Stimulated activated effector memory CD8-positive, alpha-beta T cell treated with anti-CD3 and anti-CD28 coated beads, Interleukin-12 subunit alpha, Interleukin-12 subunit beta, amount 100 ng/mL, for 72 hours (primary cell): Measurements from ENCODE around the gene RHBDD1.

Source experiments
- ATAC-seq: fragments of 150-1000 bp; cut with Tn5 transposase; 2 replicates; pipeline ENCODE4 v1.10.0; 2021
- DNase-seq, 2 donors: peaks; one replicate each; pipeline ENCODE4 v3.0.0; 2021 to 2022; ENCODE audit warnings: low spot score in 2 of 2
- H3K27ac Mint-ChIP-seq: one replicate; pipeline ENCODE4 v1.8.0; 2022; ENCODE audit warnings: mild to moderate bottlenecking, mixed read lengths
- H3K36me3 Mint-ChIP-seq: one replicate; pipeline ENCODE4 v1.8.0; 2022; ENCODE audit warnings: mild to moderate bottlenecking, mixed read lengths
- H3K4me1 Mint-ChIP-seq: one replicate; pipeline ENCODE4 v1.8.0; 2022; ENCODE audit warnings: mixed read lengths
- H3K4me3 Mint-ChIP-seq: one replicate; pipeline ENCODE4 v1.8.0; 2022; ENCODE audit warnings: mild to moderate bottlenecking, mixed read lengths
- H3K9me3 Mint-ChIP-seq: one replicate; pipeline ENCODE4 v1.8.0; 2022; ENCODE audit warnings: mixed read lengths

RHBDD1 gene

GRCh38 chr2:226902041-226902966 is 66.5 kb downstream of the RHBDD1 start:
- no peak overlapping the region for H3K27ac Mint-ChIP-seq

DNA sequence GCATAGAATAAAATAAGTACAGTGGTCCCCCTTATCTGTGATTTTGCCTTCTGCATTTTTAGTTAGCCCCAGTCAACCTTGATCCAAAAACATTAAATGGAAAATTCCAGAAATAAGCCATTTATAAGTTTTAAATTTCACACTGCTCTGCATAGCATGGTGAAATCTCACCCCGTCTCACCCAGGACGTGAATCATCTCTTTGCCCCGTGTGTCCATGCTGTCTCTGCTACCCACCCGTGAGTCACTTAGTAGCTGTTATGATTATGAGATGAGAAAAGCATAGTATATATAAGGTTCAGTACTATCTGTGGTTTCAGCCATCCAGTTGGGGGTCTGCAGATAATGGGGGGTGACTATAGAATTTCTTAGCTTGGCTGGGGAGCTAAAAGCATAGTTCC is 67.3 kb downstream of the RHBDD1 start:
- peaks cover 41% of the 10 kb centered on the region for H3K4me1 Mint-ChIP-seq
- no peaks in the 10 kb centered on the region for H3K36me3 Mint-ChIP-seq
- no peak overlapping the region for H3K4me3 Mint-ChIP-seq
- ATAC-seq (peak; percentile 93), DNase-seq (no peak)
- H3K27ac Mint-ChIP-seq = peak overlapping the region; percentile 8
- no peaks in the 10 kb centered on the region for H3K9me3 Mint-ChIP-seq

More at GRCh38 chr2:226902041-226902966, 66.5 kb downstream of the RHBDD1 start:
- peak in 1 of 2 donors; percentile 60 for DNase-seq
- Mint-ChIP-seq H3K9me3 (no peaks in the 10 kb centered on the region), H3K4me1 (peaks cover 41% of the 10 kb centered on the region), H3K4me3 (no peak overlapping the region), H3K36me3 (no peaks in the 10 kb centered on the region)
- peak; percentile 78 for ATAC-seq

- ATAC-seq = peak; percentile 77
- Mint-ChIP-seq H3K4me1 (peaks cover 41% of the 10 kb centered on the region), H3K4me3 (no peak overlapping the region), H3K36me3 (no peaks in the 10 kb centered on the region), H3K27ac (no peak overlapping the region), H3K9me3 (no peaks in the 10 kb centered on the region)
- DNase-seq = no peak
Measured at GRCh38 chr2:226904592-226904991, 68.7 kb downstream of the RHBDD1 start.

DNA sequence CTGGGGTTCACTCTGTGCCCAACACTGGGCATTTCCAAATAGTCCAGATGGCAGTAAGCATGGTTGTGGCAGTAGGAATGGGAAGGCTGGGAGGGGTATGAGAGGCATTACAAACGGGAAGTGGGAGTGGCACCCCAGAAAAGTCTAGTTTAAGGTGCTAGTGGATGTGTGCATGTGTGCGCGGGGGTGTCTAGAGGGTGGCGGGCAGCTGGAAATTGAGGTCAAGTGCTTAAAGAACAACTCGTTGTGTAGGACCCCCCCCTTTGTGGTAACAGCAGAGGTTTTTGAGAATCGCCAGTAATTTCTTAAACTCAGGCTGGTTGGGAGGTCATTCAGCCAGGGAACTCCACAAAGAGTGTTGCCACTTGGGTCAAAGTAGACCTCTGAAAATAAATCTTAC is 69.9 kb downstream of the RHBDD1 start:
- peaks cover 3% of the 10 kb centered on the region for H3K36me3 Mint-ChIP-seq
- no peak for ATAC-seq
- peaks cover 41% of the 10 kb centered on the region for H3K4me1 Mint-ChIP-seq
- no peaks in the 10 kb centered on the region for H3K9me3 Mint-ChIP-seq
- no peak overlapping the region for H3K27ac Mint-ChIP-seq
- no peak overlapping the region for H3K4me3 Mint-ChIP-seq
- no peak for DNase-seq

- peaks cover 6% of the 10 kb centered on the region for H3K36me3 Mint-ChIP-seq
- H3K4me3 Mint-ChIP-seq = no peak overlapping the region
- no peaks in the 10 kb centered on the region for H3K9me3 Mint-ChIP-seq
- no peak for ATAC-seq
- DNase-seq = no peak
- H3K27ac Mint-ChIP-seq = no peak overlapping the region
- H3K4me1 Mint-ChIP-seq = peaks cover 41% of the 10 kb centered on the region
Measured at GRCh38 chr2:226906163-226906693, 70.4 kb downstream of the RHBDD1 start.

- no peak for DNase-seq
- ATAC-seq = no peak
- Mint-ChIP-seq H3K9me3 (no peaks in the 10 kb centered on the region), H3K36me3 (peaks cover 6% of the 10 kb centered on the region), H3K4me3 (no peak overlapping the region), H3K27ac (no peak overlapping the region), H3K4me1 (peaks cover 16% of the 10 kb centered on the region)
Measured at GRCh38 chr2:226909126-226909525, 73.3 kb downstream of the RHBDD1 start.

DNA sequence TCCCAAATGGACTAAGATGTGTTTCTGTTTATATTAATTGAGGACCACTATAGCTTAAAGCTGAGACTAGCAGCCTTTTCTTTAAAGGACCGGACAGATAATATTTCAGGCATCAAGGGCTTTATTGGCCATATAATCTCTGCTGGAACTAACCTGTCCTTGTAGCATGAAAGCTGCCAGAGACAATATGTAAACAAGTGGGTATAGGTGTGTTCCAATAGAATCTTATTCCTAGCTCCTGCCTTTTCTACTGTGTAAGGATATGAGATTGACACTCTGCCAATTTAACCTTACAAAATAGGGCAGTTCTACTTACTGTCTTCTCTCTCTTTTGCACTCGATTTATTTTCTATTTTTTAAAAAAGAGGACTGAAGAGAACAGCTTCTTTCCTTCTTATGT is 74.0 kb downstream of the RHBDD1 start:
- no peak overlapping the region for H3K4me3 Mint-ChIP-seq
- H3K36me3 Mint-ChIP-seq = peaks cover 6% of the 10 kb centered on the region
- H3K9me3 Mint-ChIP-seq = no peaks in the 10 kb centered on the region
- H3K4me1 Mint-ChIP-seq = peaks cover 9% of the 10 kb centered on the region
- ATAC-seq (no peak), DNase-seq (no peak)
- no peak overlapping the region for H3K27ac Mint-ChIP-seq

GRCh38 chr2:226910384-226910783 is 74.5 kb downstream of the RHBDD1 start:
- Mint-ChIP-seq H3K27ac (no peak overlapping the region), H3K4me1 (peaks cover 3% of the 10 kb centered on the region), H3K36me3 (peaks cover 6% of the 10 kb centered on the region), H3K9me3 (no peaks in the 10 kb centered on the region), H3K4me3 (no peak overlapping the region)
- DNase-seq (no peak), ATAC-seq (no peak)

- no peak overlapping the region for H3K27ac Mint-ChIP-seq
- H3K9me3 Mint-ChIP-seq = no peaks in the 10 kb centered on the region
- ATAC-seq (peak; percentile 60), DNase-seq (no peak)
- peaks cover 6% of the 10 kb centered on the region for H3K36me3 Mint-ChIP-seq
- H3K4me1 Mint-ChIP-seq = no peaks in the 10 kb centered on the region
- H3K4me3 Mint-ChIP-seq = no peak overlapping the region
Measured at GRCh38 chr2:226911932-226912331, 76.1 kb downstream of the RHBDD1 start.

DNA sequence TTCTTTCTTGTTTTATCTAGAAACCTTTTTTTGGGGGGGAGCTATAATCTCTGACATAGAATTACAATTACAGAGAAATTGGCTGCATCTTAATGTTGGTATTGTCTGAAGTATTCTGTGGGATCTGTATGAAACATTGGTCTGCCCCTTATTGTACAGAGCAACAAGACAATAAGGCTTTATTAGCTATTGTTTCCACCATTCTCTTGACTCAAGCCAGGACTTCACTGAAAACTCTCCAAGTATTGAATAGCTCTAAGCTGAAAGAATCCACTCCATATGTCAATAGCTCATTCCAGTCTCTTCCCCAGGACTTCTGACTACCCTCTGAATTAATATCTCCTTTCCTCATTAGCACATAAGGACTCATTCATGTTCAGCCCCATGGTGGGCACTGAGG is 77.8 kb downstream of the RHBDD1 start:
- Mint-ChIP-seq H3K36me3 (peaks cover 6% of the 10 kb centered on the region), H3K4me1 (no peaks in the 10 kb centered on the region)
- no peak for ATAC-seq

GRCh38 chr2:226915846-226916360 is 80.0 kb downstream of the RHBDD1 start:
- ATAC-seq (peak; percentile 13), DNase-seq (no peak)
- no peaks in the 10 kb centered on the region for H3K4me1 Mint-ChIP-seq
- no peaks in the 10 kb centered on the region for H3K9me3 Mint-ChIP-seq
- H3K36me3 Mint-ChIP-seq = peaks cover 1% of the 10 kb centered on the region
- no peak overlapping the region for H3K4me3 Mint-ChIP-seq
- no peak overlapping the region for H3K27ac Mint-ChIP-seq

More for the DNA sequence above, 77.8 kb downstream of the RHBDD1 start:
- no peak for DNase-seq
- no peak overlapping the region for H3K4me3 Mint-ChIP-seq
- no peak overlapping the region for H3K27ac Mint-ChIP-seq
- no peaks in the 10 kb centered on the region for H3K9me3 Mint-ChIP-seq

GRCh38 chr2:226916669-226917068 is 80.8 kb downstream of the RHBDD1 start:
- Mint-ChIP-seq H3K4me1 (no peaks in the 10 kb centered on the region), H3K9me3 (no peaks in the 10 kb centered on the region), H3K27ac (no peak overlapping the region), H3K4me3 (no peak overlapping the region), H3K36me3 (no peaks in the 10 kb centered on the region)
- ATAC-seq (no peak), DNase-seq (no peak)

DNA sequence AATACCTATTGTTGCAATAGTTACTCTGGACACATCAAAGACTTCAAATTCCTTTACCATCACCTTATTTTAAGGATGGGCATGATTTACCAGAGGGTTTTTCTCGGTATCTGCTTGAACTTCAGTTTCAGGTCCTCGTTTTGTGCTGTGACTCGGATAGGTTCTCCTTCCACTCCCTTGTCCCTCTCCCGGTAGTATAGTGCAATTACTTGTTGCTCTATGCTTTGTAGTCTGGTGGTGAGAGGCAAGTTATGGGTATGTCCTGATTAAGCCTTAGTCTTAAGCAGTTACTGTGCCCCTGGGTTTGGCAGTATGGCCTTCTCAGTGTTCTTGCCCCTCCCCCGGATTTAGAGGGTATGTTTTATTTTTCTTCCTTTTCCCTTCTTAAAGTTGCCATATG is 96.6 kb downstream of the RHBDD1 start:
- H3K27ac Mint-ChIP-seq = no peak overlapping the region
- no peak overlapping the region for H3K4me3 Mint-ChIP-seq
- ATAC-seq = no peak
- no peak for DNase-seq
- peaks cover 4% of the 10 kb centered on the region for H3K9me3 Mint-ChIP-seq
- no peaks in the 10 kb centered on the region for H3K4me1 Mint-ChIP-seq
- H3K36me3 Mint-ChIP-seq = no peaks in the 10 kb centered on the region

GRCh38 chr2:226934546-226935201 is 98.8 kb downstream of the RHBDD1 start:
- Mint-ChIP-seq H3K9me3 (no peaks in the 10 kb centered on the region), H3K27ac (no peak overlapping the region), H3K4me1 (no peaks in the 10 kb centered on the region), H3K4me3 (no peak overlapping the region), H3K36me3 (no peaks in the 10 kb centered on the region)
- ATAC-seq (no peak), DNase-seq (no peak)

DNA sequence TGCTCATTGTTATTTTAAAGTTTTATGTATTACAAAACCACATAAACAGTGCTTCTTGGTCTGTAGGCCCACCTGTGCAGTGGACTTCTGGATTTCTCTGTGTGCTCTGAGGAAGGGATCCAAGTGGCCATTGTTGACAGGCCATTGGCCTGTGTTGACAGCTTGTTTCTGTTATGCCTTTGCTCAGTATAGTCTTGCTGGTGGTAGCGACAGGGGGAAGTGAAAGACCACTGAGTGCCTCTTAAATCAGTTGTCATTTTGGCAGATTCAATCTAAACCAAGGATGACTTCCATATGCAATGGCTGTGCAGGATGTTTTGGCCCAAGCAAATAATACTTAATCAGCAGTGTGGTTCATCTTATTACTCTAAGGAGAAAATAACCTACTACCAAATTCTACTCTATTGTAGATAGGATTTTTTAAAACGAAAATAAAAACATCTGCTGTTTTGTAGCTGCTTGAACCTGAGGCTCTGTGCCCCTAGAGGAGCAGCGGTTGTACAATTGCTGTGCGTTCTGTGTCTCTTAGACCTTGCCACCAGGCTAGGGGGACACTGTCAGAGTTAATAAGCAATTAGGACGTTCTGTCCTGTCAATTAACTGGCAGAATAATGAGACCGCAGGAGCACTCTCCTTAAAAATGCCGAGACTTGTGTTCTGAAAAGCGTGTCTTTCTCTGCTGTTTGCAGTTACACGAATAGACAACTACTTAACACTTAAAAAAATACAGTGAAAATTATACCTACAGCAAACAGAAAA is 108.2 kb downstream of the RHBDD1 start:
- Mint-ChIP-seq H3K36me3 (no peaks in the 10 kb centered on the region), H3K27ac (no peak overlapping the region)

More for the DNA sequence above, 108.2 kb downstream of the RHBDD1 start:
- Mint-ChIP-seq H3K9me3 (peaks cover 7% of the 10 kb centered on the region), H3K4me3 (no peak overlapping the region), H3K4me1 (no peaks in the 10 kb centered on the region)
- DNase-seq (no peak), ATAC-seq (no peak)
